H1 (cell line): ENCODE measurements around the gene KRT77. TPM values are rescaled to one million over a fixed set of nuclear protein-coding genes. Genes with fewer than 3 reads are reported as not detected.

ENCODE experiments used
- CTCF ChIA-PET: fragments of 300-600 bp; sonication (Branson Sonifier 250); formaldehyde crosslinking; loops from one replicate; lab custom pipeline; 2021; ENCODE audit not compliant: partially characterized antibody; lab: Charles Lee
- POLR2A ChIA-PET: fragments of 300-600 bp; sonication (Branson Sonifier 250); formaldehyde crosslinking; loops from one replicate; lab custom pipeline; 2021; ENCODE audit warnings: inconsistent platforms; ENCODE audit not compliant: partially characterized antibody; lab: Charles Lee
- DNase-seq, 2 experiments: peaks; one replicate each; pipeline versions ENCODE4 v3.0.0 to v3.0.0-alpha.2; 2010 to 2022; ENCODE audit warnings: low spot score in 2 of 2, low read depth in 1 of 2, mixed read lengths in 1 of 2
- FAIRE-seq: peaks from 2 replicates; lab custom pipeline; 2011; peaks lifted over from hg19 to GRCh38; lab: Jason Lieb, UNC
- H2AFZ ChIP-seq: 2 replicates; pipeline ENCODE4 v1.8.1; 2012; ENCODE audit warnings: low read length, inconsistent platforms
- H2AK5ac ChIP-seq: 2 replicates; pipeline ENCODE4 v1.6.1; 2013; ENCODE audit warnings: low read depth, low read length
- H2BK120ac ChIP-seq: replicated peaks from 2 replicates; pipeline ENCODE3; 2013; ENCODE audit warnings: low read depth, low read length, inconsistent platforms
- H2BK12ac ChIP-seq: 2 replicates; pipeline ENCODE4 v1.6.1; 2013; ENCODE audit warnings: low read depth, low read length
- H2BK15ac ChIP-seq: 2 replicates; pipeline ENCODE4 v1.6.1; 2013; ENCODE audit warnings: low read length
- H2BK20ac ChIP-seq: 2 replicates; pipeline ENCODE4 v1.6.1; 2013; ENCODE audit warnings: low read length
- H2BK5ac ChIP-seq: 2 replicates; pipeline ENCODE4 v1.6.1; 2013; ENCODE audit warnings: low read depth, low read length
- H3K14ac ChIP-seq: 2 replicates; pipeline ENCODE4 v1.6.1; 2013; ENCODE audit warnings: inconsistent platforms; ENCODE audit not compliant: insufficient read length
- H3K18ac ChIP-seq: 2 replicates; pipeline ENCODE4 v1.6.1; 2013; ENCODE audit warnings: low read length; ENCODE audit errors: extremely low read depth
- H3K23ac ChIP-seq: 2 replicates; pipeline ENCODE4 v1.6.1; 2013; ENCODE audit warnings: inconsistent platforms; ENCODE audit not compliant: insufficient read length
- H3K23me2 ChIP-seq: 2 replicates; pipeline ENCODE4 v1.6.1; 2013; ENCODE audit warnings: low read depth, low read length
- H3K27ac ChIP-seq: 2 replicates; pipeline ENCODE4 v1.6.1; 2011; ENCODE audit warnings: low read depth, low read length, inconsistent platforms
- H3K27me3 ChIP-seq, 4 experiments: replicated peaks in 1 of 4; 1 replicate in 1 of 4; 2 replicates in 3 of 4; pipeline versions ENCODE4 v1.6.1 to v1.8.1; 2011 to 2013; ENCODE audit warnings: low read length in 3 of 4, mild to moderate bottlenecking in 3 of 4, inconsistent platforms in 2 of 4, mixed read lengths in 2 of 4, moderate library complexity in 1 of 4; ENCODE audit not compliant: control insufficient read depth in 3 of 4, insufficient read depth in 3 of 4; ENCODE audit errors: extremely low read depth in 1 of 4
- H3K36me3 ChIP-seq, 4 experiments: 2 replicates each; pipeline versions ENCODE4 v1.6.1 to v1.8.1; 2011 to 2013; ENCODE audit warnings: mild to moderate bottlenecking in 4 of 4, low read length in 3 of 4, moderate library complexity in 2 of 4, control low read depth in 1 of 4, inconsistent platforms in 1 of 4; ENCODE audit not compliant: insufficient read depth in 4 of 4, control insufficient read depth in 2 of 4
- H3K4ac ChIP-seq: replicated peaks from 2 replicates; pipeline ENCODE3; 2013; ENCODE audit warnings: low read length, low read depth, mixed read lengths, inconsistent platforms; ENCODE audit not compliant: insufficient read length
- H3K4me1 ChIP-seq, 4 experiments: replicated peaks in 1 of 4; 1 replicate in 1 of 4; 2 replicates in 3 of 4; pipeline versions ENCODE4 v1.6.1 to v1.8.1; 2011 to 2013; ENCODE audit warnings: low read length in 3 of 4, inconsistent platforms in 2 of 4, mixed read lengths in 1 of 4; ENCODE audit not compliant: insufficient read depth in 4 of 4, control insufficient read depth in 3 of 4
- H3K4me2 ChIP-seq, 2 experiments: 2 replicates each; pipeline versions ENCODE4 v1.6.1 to v1.8.1; 2011 to 2013; ENCODE audit warnings: low read depth in 2 of 2, low read length in 2 of 2, control low read depth in 1 of 2, inconsistent platforms in 1 of 2, mild to moderate bottlenecking in 1 of 2; ENCODE audit not compliant: insufficient read depth in 1 of 2
- H3K4me3 ChIP-seq, 4 experiments: fragments of 200-600, 300-600 bp in 1 of 4; sonication (generic), shearing (Covaris generic), sonication (Bioruptor Twin) in 1 of 4; 2 replicates each; pipeline versions ENCODE4 v1.5.1 to v1.8.1; 2011 to 2016; ENCODE audit warnings: low read length in 4 of 4, low read depth in 3 of 4, control low read depth in 2 of 4, inconsistent platforms in 2 of 4, mild to moderate bottlenecking in 2 of 4, mixed read lengths in 1 of 4, moderate library complexity in 1 of 4; ENCODE audit not compliant: insufficient read depth in 2 of 4; ENCODE audit errors: extremely low read depth in 1 of 4
- H3K56ac ChIP-seq: replicated peaks from 2 replicates; pipeline ENCODE3; 2013; ENCODE audit warnings: low read depth, mild to moderate bottlenecking, mixed read lengths, low read length, inconsistent platforms; ENCODE audit not compliant: insufficient read length
- H3K79me1 ChIP-seq: 2 replicates; pipeline ENCODE4 v1.6.1; 2013; ENCODE audit warnings: low read depth, low read length, control low read depth
- H3K79me2 ChIP-seq, 2 experiments: 2 replicates each; pipeline versions ENCODE4 v1.6.1 to v1.8.1; 2012 to 2013; ENCODE audit warnings: low read length in 2 of 2, mild to moderate bottlenecking in 2 of 2, inconsistent platforms in 1 of 2; ENCODE audit not compliant: insufficient read depth in 2 of 2, control insufficient read depth in 1 of 2
- H3K9ac ChIP-seq, 4 experiments: replicated peaks in 1 of 4; 1 replicate in 1 of 4; 2 replicates in 3 of 4; pipeline versions ENCODE4 v1.6.1 to v1.8.1; 2011 to 2013; ENCODE audit warnings: low read depth in 3 of 4, low read length in 3 of 4, control low read depth in 2 of 4, mild to moderate bottlenecking in 2 of 4, moderate library complexity in 2 of 4, inconsistent platforms in 1 of 4; ENCODE audit errors: extremely low read depth in 1 of 4
- H3K9me3 ChIP-seq, 2 experiments: 2 replicates each; pipeline versions ENCODE4 v1.6.1 to v1.8.1; 2012 to 2013; ENCODE audit warnings: mild to moderate bottlenecking in 2 of 2, moderate library complexity in 2 of 2, control low read depth in 1 of 2, inconsistent platforms in 1 of 2, low read depth in 1 of 2, low read length in 1 of 2, mixed read lengths in 1 of 2; ENCODE audit not compliant: insufficient read depth in 2 of 2
- H4K20me1 ChIP-seq, 2 experiments: replicated peaks in 1 of 2; 2 replicates each; pipeline versions ENCODE3 to v1.8.1; 2011 to 2013; ENCODE audit warnings: inconsistent platforms in 2 of 2, low read length in 2 of 2, mild to moderate bottlenecking in 1 of 2; ENCODE audit not compliant: insufficient read depth in 2 of 2, control insufficient read depth in 1 of 2
- H4K5ac ChIP-seq: 2 replicates; pipeline ENCODE4 v1.6.1; 2013; ENCODE audit warnings: low read length, low read depth, mixed read lengths, inconsistent platforms; ENCODE audit not compliant: insufficient read length
- H4K8ac ChIP-seq: 2 replicates; pipeline ENCODE4 v1.8.0; 2013; ENCODE audit warnings: mild to moderate bottlenecking, moderate library complexity, low read length, inconsistent platforms; ENCODE audit not compliant: insufficient read depth; ENCODE audit errors: extremely low read depth
- H4K91ac ChIP-seq: replicated peaks from 2 replicates; pipeline ENCODE3; 2013; ENCODE audit warnings: low read length, mixed read lengths, inconsistent platforms; ENCODE audit not compliant: insufficient read length
- EP300 ChIP-seq, 2 experiments: IDR thresholded peaks; 1 replicate in 1 of 2; 2 replicates in 1 of 2; pipeline ENCODE4 v1.6.1; 2011 to 2012; ENCODE audit warnings: low read depth in 2 of 2, low read length in 2 of 2, mild to moderate bottlenecking in 2 of 2, borderline replicate concordance in 1 of 2, inconsistent platforms in 1 of 2, moderate library complexity in 1 of 2
- JUN ChIP-seq: IDR thresholded peaks from 2 replicates; pipeline ENCODE4 v1.6.1; 2011; ENCODE audit warnings: low read depth, mild to moderate bottlenecking, improper control_type of control experiment, low read length
- MAFK ChIP-seq: IDR thresholded peaks from 2 replicates; pipeline ENCODE4 v1.6.1; 2012; ENCODE audit warnings: low read depth, mild to moderate bottlenecking, improper control_type of control experiment, low read length
- NANOG ChIP-seq: IDR thresholded peaks from 2 replicates; pipeline ENCODE4 v1.6.1; 2011; ENCODE audit warnings: low read length, low read depth, mild to moderate bottlenecking, inconsistent platforms; ENCODE audit not compliant: insufficient read depth, poor library complexity, severe bottlenecking
- PHF8 ChIP-seq: fragments of 200-600 bp; sonication (generic); conservative IDR thresholded peaks from 2 replicates; pipeline ENCODE4 v1.7.1; 2012; ENCODE audit warnings: low read depth, mild to moderate bottlenecking, inconsistent platforms, low read length, moderate library complexity
- POLR2AphosphoS5 ChIP-seq: IDR thresholded peaks from 2 replicates; pipeline ENCODE4 v1.6.1; 2011; ENCODE audit warnings: low read depth, low read length
- RFX5 ChIP-seq: IDR thresholded peaks from 2 replicates; pipeline ENCODE4 v1.6.1; 2011; ENCODE audit warnings: low read depth, low read length, improper control_type of control experiment, borderline replicate concordance
- TBP ChIP-seq: IDR thresholded peaks from 2 replicates; pipeline ENCODE4 v1.6.1; 2011; ENCODE audit warnings: low read depth, low read length, improper control_type of control experiment
- WGBS, 2 experiments: shearing (Covaris generic) in 1 of 2; methylation state at CpG; one replicate each; pipeline versions ENCODE4 v1.1.6 to v1.1.7; 2013 to 2015; ENCODE audit warnings: low lambda C conversion rate in 2 of 2, mixed read lengths in 2 of 2, inconsistent platforms in 1 of 2, low coverage in 1 of 2, missing lambda C conversion rate in 1 of 2; ENCODE audit not compliant: insufficient replicate concordance in 2 of 2, insufficient coverage in 1 of 2, insufficient read length in 1 of 2; ENCODE audit errors: extremely low coverage in 1 of 2, missing lambda C conversion rate in 1 of 2; 5-methylcytosine and 5-hydroxymethylcytosine counted together
- polyA plus RNA-seq, 7 experiments: library from polyadenylated mRNA; depleted of rRNA in 3 of 7; stranded (reverse) in 5 of 7; unstranded in 2 of 7; fragments of >200 nt in 5 of 7; fragments of 200-250 nt in 2 of 7; gene quantifications; 1 replicate in 5 of 7; 2 replicates in 1 of 7; 4 replicates in 1 of 7; pipeline versions ENCODE4 v1.2.1 to v1.2.3, GENCODE V29; 2011 to 2013; ENCODE audit warnings: missing spikeins in 2 of 7, mixed read lengths in 2 of 7
- total RNA-seq: library from RNA; stranded (reverse); fragmentation: NEBNext Ultra II Directional; extraction: Animal tissue kit (Norgen Biotek cat#: 25700); gene quantifications from 2 replicates; pipeline ENCODE4 v1.2.1, GENCODE V29; 2021

The KRT77 gene
- total and polyA plus RNA-seq, 2 of the 8 experiments (the other 6 are each of a cell fraction or from before 2014, with no cell fraction given): 0.02 TPM; not detected in 1

GRCh38 chr12:52645120-52645761, 58.1 kb downstream of the KRT77 start:
- H2AFZ ChIP-seq: no peak overlapping the region
- H3K27me3 ChIP-seq: peaks cover 0 to 5% (median 0%) of the 10 kb centered on the region in 4 experiments; a peak in 1 of 7 replicates
- H3K14ac ChIP-seq: no peak overlapping the region
- no peak overlapping the region for H2BK120ac ChIP-seq
- no peak overlapping the region for H2AK5ac ChIP-seq
- no peaks in the 10 kb centered on the region for H4K20me1 ChIP-seq
- H3K18ac ChIP-seq: no peak overlapping the region
- no peaks in the 10 kb centered on the region for H3K23me2 ChIP-seq
- no peaks in the 10 kb centered on the region for H3K79me1 ChIP-seq
- H3K9me3 ChIP-seq: no peaks in the 10 kb centered on the region
- no peak overlapping the region for H2BK5ac ChIP-seq
- H3K79me2 ChIP-seq: no peaks in the 10 kb centered on the region
- H3K4ac ChIP-seq: no peak overlapping the region
- H4K5ac ChIP-seq: no peak overlapping the region
- H3K4me3 ChIP-seq: no peak overlapping the region
- H3K56ac ChIP-seq: no peak overlapping the region
- H3K4me1 ChIP-seq: no peaks in the 10 kb centered on the region
- H3K27ac ChIP-seq: no peak overlapping the region
- H2BK20ac ChIP-seq: no peak overlapping the region
- H3K9ac ChIP-seq: no peak overlapping the region
- no peak overlapping the region for H4K91ac ChIP-seq
- peak in 1 of 2 experiments; percentile 24 for DNase-seq
- POLR2A ChIA-PET: no interaction called here
- CTCF ChIA-PET: interaction anchor here (0.6 to 1.3 kb wide), 5 partner anchors 11 to 430 kb away, joined by 3 to 4 read pairs (median 3); no protein-coding TSS in a partner anchor
- no peaks in the 10 kb centered on the region for H3K36me3 ChIP-seq
- no peak for TF ChIP-seq NANOG
- no peak for TF ChIP-seq POLR2AphosphoS5
- no peak for TF ChIP-seq TBP
- TF ChIP-seq RFX5: no peak
- TF ChIP-seq EP300 (IDR thresholded peaks at IDR 0.05; ENCODE audit: borderline replicate concordance in 1 of 2, low read depth in 2 of 2, low read length in 2 of 2): no peak
- TF ChIP-seq PHF8: no peak
- no peak for TF ChIP-seq MAFK
- no peak for TF ChIP-seq JUN
- H2BK15ac ChIP-seq: no peak overlapping the region
- H2BK12ac ChIP-seq: no peak overlapping the region
- no peak overlapping the region for H4K8ac ChIP-seq
- no peak overlapping the region for H3K23ac ChIP-seq
- no peak for FAIRE-seq
- WGBS, 2 experiments: 87% methylated on average over 7 of the region's 7 CpGs; no CpG with 5 or more reads in 1 of the 2 experiments
- no peak overlapping the region for H3K4me2 ChIP-seq
